Stimulated activated naive CD4-positive, alpha-beta T cell (primary cell): Measurements from ENCODE around the gene LHPP.

Experiments used
- DNase-seq, 6 experiments: peaks; one replicate each; lab custom pipeline; 2025; lab: John Stamatoyannopoulos, UW

LHPP gene

DNA sequence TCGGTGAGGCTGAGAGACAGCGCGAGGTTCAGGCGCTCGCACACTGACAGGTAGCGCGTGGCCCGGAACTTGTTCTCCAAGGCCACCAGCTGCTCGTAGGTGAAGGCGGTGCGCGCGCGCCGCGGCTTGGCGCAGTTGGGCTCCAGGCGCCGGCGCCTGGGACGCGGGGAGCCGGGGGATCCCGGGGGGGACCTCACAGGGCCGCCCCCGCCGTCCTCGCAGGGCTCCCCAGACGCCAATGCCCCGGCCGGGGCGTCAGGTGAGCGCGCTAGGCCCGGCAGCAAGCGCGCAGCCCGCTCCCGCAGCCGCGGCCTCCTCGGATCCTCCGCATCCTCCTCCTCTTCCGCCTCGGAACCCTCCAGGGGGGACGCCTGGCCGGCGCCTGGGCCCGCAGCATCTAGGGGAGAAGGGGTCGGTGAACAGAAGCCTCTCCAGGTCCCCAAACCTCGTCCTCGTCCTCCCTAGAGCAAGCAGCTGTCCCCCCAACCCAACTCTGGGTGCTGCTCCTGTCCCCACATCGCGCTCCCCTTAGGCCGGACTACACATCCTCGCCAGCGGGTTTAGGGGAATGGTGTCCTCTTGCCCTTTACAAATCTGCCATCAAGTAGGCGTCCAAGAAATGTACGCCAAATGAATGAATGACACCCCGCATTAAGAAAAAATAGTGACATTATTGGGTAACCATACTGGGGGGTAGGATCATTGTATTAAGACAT, 13.7 kb upstream of the LHPP start:
- DNase-seq, result no peak

DNA sequence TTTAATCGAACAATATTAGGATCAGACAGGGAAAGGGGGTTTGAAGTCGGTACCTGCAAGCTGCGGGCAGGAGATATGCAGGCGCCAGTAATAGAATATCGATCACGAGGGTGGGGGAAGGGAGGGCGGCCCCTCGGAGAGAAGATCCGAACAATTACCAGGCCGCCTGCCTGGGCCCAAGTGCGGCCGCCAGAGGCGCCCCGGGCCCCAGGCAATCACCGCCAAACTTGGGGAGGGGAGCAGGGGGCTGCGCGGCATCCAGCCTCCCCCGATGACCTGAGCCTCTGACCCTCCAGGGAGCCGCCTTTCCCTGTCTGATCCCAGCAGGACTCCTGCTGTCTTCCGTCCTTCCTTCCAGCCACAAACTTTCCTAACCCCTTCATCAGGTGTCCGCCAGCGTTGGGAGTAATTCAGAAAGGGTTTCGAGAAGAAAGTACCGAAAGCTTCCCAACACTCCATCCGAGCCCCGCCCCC, 12.9 kb upstream of the LHPP start:
- no peak for DNase-seq

DNA sequence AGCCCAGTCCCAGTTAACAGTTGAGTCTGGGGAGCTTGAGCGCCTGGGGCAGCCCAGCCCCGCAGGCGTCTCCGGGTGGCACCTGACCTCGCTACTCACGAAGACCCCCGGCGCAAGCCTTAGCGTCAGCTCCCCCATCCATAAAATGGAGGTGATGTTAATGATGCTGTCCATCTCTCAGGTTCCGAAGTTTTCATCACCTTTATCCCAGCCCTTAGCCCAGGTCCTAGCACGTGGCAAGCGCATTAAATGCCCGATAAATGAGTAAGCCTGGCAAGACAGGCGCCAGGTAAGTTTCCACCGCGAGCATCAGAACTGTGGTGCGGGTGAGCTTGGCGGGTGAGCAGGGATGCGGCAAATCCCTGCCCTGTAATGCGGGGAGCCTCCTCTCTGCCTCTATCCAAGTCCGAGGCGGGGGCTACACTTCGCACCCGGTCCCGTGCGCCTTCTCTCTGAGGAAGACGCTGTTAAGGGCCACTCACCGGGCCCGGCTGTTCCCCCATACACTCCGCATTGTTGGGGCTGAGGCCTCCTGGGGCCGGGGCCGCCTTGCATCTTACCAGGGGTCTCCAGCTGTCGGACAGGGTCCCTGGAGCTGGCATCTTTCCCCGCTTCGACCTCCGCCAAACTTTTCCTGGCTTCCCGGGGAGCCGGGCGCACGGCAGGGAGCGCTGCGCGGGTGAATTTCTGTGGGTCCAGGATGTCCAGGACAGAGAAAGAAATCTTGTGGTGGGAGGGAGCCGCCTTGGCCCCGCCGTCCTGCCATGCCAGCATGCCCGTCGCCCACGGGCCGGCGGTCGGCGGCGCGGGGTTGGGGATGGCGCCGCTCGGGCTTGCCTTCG, 12.2 kb upstream of the LHPP start:
- DNase-seq, result no peak

DNA sequence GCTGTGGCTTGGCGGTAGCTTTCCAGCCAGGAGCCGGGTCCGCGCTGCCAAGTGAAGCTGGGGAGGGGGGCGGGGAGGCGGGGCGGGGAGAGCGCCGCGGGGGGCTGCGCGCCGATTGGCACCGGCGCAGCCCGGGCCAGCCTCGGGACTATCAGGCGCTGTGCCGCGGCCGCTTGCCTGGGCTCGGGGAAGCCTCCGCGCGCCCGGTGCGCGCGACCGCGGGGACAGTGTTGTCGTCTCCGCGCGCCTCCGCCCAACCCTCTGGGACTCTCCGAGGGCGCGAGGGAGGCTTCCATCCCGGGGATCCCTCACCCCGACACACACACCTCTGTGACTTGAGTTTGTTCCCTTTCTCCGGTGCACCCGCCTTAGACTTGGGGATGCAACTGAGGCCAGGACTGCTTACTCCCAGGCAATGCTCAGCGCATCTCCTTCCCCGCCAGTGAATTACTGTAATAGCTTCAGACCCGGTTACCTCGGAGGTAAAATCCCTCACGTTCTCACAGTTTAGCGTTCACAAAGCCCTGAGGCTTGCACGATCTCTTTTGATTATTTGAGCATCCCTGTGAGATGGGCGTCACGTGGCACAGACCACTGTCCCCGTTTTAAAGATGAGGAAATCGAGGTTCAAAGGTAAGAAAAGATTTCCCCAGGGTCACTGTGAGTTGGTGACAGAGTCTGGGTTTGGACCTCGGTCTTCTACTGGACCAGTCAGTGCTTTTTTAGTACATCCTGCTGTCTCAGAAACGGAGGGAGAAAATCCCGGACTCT, 11.4 kb upstream of the LHPP start, which contains the start of gene NKX1-2:
NKX1-2 (minus strand) TSS at position 24 of the 771 bp plus-strand sequence. CDS start 92 bp downstream, outside the sequence.
- no peak for DNase-seq

DNA sequence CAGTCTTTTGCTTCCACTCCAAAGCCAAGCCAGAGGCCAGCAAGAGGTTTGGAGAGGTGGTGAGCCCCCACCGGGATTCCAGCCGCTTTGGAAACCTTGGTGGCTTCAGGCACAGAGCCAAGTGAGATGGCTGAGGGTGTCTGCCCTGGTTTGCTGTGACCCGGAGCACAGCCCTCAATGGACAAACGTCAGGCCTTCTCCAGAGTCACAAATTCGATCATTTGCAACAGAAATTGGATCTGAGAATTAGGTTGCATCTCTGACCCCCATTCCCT, 10.9 kb upstream of the LHPP start:
- DNase-seq, result no peak

DNA sequence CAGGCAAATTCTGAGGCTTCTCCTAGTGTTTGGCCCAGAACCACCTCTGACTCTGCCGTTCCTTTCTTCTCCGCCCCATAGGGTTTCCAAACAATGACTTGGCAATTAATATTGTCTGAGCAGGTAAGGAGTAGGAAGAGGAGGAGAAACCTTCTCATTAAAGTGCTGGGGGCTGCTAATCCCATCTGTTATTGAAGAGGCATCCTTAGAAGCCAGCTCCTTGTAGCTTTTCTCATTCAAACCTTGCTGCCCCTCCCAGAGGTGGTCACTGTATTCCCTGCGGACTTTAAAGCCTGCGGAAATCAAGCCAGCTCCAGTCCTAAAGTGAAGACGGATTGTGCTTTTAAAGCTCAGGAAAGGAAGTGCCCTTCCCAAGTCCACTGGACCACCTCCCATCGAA, 10.3 kb upstream of the LHPP start:
- DNase-seq, result no peak

DNA sequence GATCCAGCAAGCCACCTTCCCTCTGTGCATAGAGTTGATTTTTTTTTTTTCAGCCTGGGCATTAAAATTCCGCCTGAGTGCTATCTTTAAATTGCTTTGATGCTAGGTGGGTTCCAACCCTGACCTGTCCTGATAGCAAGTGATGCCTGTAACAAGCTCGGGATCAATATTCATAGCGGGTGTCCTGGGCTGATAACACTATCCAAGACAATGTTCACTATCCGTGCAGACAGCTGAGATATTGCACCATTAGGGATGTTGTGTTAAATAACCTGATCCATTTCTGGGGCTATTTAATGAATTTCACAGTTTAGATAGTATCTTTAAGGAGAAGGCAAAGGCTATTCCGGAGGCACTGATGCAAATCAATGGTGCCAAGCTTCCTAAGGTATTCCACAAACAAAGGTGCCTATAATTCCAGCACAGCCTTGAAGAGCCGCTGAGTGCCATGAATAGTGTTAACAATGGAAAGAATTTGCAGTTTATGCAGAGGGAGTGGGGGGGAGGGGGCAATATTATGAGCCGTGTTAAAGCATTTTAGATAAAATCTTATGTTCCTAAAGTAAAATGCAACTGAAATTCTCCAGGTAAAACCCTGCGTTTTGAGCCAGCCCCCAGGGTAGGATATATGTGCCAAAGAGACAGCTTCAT, 7.5 kb upstream of the LHPP start:
- no peak for DNase-seq

DNA sequence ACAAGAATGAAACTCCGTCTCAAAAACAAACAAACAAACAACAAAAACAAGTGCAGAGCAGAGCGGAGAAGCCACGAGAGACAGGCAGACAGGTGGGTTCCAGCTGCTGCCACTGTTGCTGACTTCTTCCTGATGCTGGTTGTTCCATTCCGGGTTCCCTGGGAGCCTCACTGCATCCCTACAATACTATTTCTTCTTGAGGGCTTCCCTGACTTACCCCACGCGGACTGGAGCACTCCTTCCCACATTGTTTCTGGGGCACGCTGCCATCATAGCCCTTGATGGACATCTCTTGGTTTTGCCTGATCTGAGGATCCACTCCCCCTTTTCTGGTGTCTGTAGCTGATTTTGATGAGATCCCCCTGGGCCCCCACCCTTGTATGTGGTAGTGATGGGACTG, 6.2 kb upstream of the LHPP start:
- no peak for DNase-seq

DNA sequence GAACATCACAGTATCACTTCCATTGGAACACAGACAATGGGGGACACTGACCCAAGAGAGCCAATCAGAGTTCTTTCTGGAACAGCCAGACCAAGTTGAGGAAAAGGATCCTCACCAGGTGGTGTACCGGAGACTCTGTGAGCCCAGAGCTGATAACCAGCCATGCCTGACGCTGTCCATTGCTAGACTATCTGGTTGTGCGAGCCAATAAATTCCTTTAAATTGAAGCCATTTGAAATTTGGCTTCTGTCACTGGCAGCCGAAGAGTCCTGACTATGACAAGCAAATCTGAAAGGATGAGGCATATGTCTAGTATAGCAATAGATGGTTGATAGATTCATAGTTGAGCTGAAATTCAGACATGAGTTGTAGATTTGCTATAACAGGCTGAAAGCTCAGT, 3.1 kb upstream of the LHPP start:
- DNase-seq, result no peak

DNA sequence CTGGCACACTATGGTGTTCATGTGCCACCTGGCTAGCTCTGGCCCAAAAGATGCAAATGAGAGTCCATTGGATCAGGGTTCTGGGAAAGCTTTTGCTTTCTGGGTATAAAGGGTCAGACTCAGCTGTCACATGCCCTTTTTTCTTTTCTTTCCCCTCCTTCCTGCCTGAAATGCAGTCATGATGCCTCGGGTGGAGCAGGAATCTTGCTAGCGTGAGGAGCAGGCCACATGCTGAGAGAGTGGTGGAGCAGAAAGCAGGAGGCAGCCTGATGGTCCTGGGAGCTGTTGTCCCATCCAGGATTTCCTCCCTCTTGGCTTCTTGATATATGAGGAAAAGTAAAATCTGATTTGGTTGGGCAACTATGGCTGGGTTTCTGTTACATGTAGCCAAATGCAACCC, 2.7 kb upstream of the LHPP start:
- no peak for DNase-seq

DNA sequence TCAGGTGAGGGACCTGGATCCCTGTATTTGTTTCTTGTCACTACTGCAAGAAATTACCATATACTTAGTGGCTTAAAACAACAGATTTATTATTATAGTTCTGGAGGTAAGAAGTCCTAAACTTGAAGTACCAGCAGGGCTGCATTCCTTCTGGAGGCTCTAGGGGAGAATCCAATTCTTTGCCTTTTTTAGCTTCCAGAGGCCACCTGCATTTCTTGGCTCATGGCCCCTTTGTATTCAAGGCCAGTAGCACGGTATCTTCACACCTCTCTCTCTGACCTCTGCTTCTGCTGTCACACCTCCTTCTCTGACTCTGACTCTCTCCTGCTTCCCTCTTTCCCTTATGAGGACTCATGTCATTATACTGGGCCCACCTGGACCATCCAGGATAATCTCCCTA, 2.2 kb upstream of the LHPP start:
- DNase-seq, result no peak

DNA sequence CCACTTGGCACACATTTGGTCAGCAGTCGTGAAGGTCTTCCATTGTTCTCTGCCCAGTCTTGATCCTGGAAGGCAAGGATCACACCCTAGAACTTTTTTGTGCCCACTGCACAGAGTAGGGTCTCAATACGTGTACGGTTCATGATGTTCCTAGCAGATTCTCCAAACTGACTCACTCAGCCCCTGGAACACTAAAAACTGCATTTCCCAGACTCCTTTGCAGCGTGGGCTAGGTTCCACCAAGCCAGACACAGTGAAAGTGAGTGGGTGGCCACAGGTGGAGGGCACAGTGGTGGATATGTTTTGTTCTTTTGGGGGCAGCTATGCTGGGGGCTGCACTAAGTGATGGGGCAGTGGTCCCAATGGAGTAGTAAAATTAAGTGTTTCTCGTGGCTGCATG, 1.5 kb upstream of the LHPP start:
- DNase-seq, result no peak

DNA sequence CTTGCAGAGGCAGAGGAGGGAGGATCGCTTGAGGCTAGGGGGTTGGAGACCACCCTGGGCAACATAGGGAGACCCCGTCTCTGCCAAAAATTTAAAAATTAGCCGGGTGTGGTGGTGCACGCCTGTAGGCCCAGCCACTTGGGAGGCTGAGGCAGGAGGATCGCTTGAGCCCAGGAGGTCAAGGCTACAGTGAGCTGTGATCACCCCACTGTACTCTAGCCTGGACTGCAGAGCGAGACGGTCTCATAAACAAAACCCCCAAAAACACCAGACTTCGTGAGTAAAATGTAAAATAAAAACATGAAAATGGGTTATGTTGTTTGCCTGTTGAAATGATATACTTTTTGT, 699 bp downstream of the LHPP start:
- DNase-seq, result no peak

DNA sequence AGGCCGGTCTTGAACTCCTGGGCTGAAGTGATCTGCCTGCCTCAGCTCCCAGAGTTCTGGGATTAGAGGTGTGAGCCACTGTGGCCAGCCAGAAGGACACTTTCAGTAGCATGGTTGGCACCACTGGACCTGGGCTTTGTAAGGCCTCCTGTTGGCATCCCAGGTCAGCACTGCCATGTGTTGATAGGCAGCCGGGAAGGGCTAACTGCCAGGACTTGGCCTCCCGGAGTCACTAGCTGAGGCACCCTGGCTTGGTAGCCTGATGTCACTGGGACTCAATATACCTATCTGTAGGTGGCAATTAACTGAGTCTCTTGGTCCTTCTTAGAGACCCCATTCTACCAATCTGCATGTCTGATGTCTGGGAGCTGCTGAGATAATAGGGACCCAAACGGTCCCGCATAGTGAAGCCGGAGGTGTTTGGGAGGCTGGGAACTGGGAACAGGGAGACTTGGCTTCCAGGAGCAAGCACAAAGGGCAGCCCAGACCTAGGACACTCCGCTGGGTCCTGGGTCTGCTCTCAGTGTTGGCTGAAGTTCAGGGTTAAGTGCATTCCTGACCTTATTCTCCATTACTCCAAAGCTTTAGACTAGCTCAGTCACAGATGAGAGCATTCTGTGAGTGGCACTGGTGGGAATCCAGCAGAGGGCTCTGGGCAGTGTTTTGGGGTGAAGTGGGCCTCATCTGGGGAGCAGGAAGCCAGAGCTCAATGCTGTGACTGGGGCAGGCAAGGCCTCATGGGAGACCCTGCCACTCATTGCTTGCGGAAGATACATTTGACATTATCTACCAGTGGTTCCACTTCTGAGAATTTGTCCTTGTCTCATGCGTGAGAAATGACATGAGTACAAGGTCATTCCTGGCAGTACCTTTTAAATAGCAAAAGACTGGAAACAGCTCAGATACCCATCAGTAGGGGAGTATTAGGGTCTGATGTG, 2.7 kb downstream of the LHPP start:
- DNase-seq, result no peak

DNA sequence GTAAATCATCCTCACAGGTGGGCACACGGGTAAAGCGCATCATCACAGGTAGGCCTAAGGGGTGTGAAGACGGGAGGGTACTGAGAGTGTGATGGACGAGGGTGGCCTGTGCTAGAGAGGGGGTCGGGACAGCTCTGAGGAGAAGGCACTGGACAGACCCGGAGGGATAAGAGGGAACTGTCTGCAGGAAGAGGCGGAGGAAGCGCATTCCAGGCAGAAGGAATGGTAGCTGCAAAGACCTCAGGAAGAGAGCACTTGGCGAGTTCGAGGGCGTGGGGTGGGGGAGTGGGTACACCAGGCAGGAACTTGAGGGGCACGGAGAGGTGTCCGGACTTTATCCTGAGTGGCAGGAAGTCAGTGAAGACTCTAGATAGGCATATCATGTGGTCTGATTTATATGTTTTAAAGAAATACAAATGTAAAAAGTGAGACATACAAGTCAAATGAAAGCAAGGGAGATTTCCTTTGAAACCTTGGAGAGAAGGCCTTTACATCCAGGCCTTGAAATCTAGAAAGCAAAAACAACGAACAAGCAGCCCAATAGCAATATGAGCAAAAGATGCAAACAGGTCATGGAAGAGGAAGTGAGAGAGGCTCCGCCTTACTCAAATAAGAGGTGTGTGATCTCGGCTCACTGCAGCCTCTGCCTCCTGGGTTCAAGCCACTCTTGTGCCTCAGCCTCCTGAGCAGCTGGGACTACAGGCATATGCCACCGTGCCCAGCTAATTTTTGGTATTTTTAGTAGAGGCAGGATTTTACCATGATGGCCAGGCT, 3.6 kb downstream of the LHPP start:
- peak in 2 of 6 experiments; percentile 10 to 29 for DNase-seq

DNA sequence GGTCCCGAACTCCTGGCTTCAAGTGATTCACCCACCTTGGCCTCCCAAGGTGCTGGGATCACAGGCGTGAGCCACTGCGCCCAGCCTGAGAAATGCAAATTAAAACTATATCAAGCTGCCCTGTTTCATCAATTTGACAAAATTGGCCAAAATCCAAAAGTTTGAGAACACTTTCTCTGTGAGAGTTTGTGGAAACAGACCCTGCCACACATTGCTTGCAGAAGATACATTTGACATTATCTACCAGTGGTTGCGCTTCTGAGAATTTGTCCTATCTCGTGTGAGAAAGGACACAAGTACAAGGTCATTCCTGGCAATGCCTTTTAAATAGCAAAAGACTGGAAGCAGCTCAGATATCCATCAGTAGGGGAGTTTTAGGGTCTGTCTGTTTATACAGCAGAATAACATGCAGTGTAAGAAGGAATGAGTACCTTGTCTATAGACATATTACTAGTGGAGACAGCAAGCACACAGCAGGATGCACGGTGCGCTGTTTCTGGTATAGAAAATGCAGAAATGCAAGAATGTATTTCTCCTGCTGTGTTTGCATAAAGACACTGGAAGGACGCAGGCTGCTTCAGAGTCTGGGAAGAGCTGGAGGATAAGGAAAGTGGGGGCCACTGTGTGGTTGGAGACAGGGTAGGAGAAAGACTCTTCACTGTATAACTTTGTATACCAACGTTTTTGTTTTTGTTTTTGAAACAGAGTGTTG, 4.3 kb downstream of the LHPP start:
- no peak for DNase-seq

DNA sequence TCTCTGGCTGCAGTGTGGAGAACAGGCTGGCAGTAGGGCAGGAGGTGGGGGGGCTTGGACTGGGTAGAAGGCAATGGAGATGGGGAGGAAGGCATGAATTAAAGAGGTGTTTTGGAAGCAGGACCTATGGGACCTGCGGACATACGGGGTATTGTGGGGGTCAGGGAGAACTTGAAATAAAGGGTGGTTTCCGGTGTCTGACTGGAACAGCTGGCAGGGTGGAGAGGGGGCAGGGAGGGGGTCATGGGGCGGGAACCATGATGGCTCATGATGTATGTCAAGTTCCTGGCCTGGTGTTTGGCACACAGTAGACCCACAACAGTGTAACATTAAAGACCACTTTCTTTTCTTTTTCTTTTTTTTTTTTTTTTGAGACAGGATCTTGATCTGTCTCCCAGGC, 5.5 kb downstream of the LHPP start:
- DNase-seq, result no peak

DNA sequence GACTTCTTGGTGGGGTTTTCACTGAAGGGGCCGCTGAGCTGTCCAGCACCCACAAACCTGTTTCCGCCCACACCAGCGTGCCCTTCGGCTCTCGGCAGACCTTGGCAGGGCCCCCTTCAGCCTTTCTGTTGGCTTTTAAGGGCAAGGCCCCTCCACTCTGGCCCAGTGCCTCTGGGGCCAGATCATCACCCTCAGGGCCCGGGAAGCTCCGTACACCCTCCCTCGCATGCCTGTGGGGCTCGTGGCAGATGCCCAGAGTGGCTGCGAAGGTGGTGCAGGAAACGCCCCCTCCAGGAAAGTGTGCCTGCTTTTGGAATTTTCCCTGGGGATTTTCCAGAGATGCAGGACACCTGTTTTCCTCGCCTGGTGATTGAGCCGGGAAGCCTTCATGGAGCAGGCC, 7.0 kb downstream of the LHPP start:
- no peak for DNase-seq

DNA sequence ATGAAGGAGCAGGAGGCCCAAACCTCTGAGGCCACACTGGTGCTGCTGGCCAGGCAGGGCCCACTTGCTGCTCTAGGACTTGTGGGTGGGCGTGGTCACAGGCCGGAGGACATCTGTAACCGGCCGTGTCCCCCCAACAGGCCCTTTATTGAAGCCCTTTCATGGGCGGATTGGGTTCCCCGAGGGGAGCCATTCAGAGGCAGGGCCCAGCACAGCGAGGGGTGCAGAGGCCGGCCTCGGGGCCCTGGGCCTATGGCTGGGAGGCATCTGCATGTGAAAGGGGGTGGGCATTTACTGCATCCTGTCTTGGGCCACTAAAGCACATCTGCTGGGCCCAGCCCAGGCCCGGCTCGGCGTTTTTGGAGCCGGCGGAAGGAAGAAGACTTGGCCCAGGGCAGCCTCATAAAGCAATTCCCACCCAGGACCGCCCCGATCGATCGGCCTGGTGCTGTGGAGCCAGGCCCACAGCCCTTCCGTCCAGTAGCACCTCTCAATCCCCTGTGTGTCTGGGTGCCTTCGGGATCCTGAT, 8.4 kb downstream of the LHPP start:
- DNase-seq, result no peak
